Testis (tissue), 2 donors: ENCODE measurements around the gene EIF4G1.

ENCODE experiments used
- CTCF ChIP-seq, 3 experiments: fragments of 450-650 bp in 2 of 3; fragments of 200-600 bp in 1 of 3; sonication (generic) in 1 of 3; IDR thresholded peaks; one replicate each; pipeline ENCODE4 v1.5.1; 2016 to 2019; ENCODE audit warnings: antibody characterized with exemption in 3 of 3, mild to moderate bottlenecking in 2 of 3, moderate library complexity in 1 of 3
- POLR2A ChIP-seq: fragments of 450-650 bp; IDR thresholded peaks from one replicate; pipeline ENCODE4 v1.6.1; 2017; ENCODE audit warnings: antibody characterized with exemption, mild to moderate bottlenecking, moderate library complexity

GRCh38 chr3:184368586-184369183 is 54.3 kb downstream of the EIF4G1 start:
- no peak for TF ChIP-seq CTCF (IDR thresholded peaks at IDR 0.05)
- no peak for TF ChIP-seq POLR2A
